ENCODE data around the gene RPL29. TPM values are rescaled to one million over a fixed set of nuclear protein-coding genes. Genes with fewer than 3 reads are reported as not detected.

Gene RPL29
- total RNA-seq, 1 donor, result 759 TPM

GRCh38 chr3:52021489-52022268, 26.0 kb upstream of the RPL29 start:
- no peak for TF ChIP-seq CTCF (IDR thresholded peaks at IDR 0.05; ENCODE audit: insufficient read depth, low read depth, low read length)
- DNase-seq (ENCODE audit: low read depth), result no peak
- H3K4me3 ChIP-seq (ENCODE audit: low read depth, low read length), result no peak overlapping the region

- TF ChIP-seq CTCF (IDR thresholded peaks at IDR 0.05; ENCODE audit: insufficient read depth, low read depth, low read length), result no peak
- no peak overlapping the region for H3K4me3 ChIP-seq (ENCODE audit: low read depth, low read length)
- DNase-seq (ENCODE audit: low read depth), result no peak
Observed at GRCh38 chr3:52020796-52021195, 25.1 kb upstream of the RPL29 start.

GRCh38 chr3:52019352-52020080, 23.8 kb upstream of the RPL29 start:
- TF ChIP-seq CTCF (IDR thresholded peaks at IDR 0.05; ENCODE audit: insufficient read depth, low read depth, low read length), result no peak
- no peak for DNase-seq (ENCODE audit: low read depth)
- no peak overlapping the region for H3K4me3 ChIP-seq (ENCODE audit: low read depth, low read length)

GRCh38 chr3:52018319-52019000, 22.8 kb upstream of the RPL29 start:
- no peak overlapping the region for H3K4me3 ChIP-seq (ENCODE audit: low read depth, low read length)
- TF ChIP-seq CTCF (IDR thresholded peaks at IDR 0.05; ENCODE audit: insufficient read depth, low read depth, low read length), result no peak
- no peak for DNase-seq (ENCODE audit: low read depth)

GRCh38 chr3:52017586-52017985, 21.9 kb upstream of the RPL29 start:
- DNase-seq (ENCODE audit: low read depth), result no peak
- H3K4me3 ChIP-seq (ENCODE audit: low read depth, low read length), result no peak overlapping the region
- no peak for TF ChIP-seq CTCF (IDR thresholded peaks at IDR 0.05; ENCODE audit: insufficient read depth, low read depth, low read length)

GRCh38 chr3:52015438-52016228, 19.9 kb upstream of the RPL29 start:
- no peak for DNase-seq (ENCODE audit: low read depth)
- no peak overlapping the region for H3K4me3 ChIP-seq (ENCODE audit: low read depth, low read length)
- no peak for TF ChIP-seq CTCF (IDR thresholded peaks at IDR 0.05; ENCODE audit: insufficient read depth, low read depth, low read length)

All from fibroblast of villous mesenchyme (primary cell).